ENCODE measurements around the gene SLC24A3. TPM values are rescaled to one million over a fixed set of nuclear protein-coding genes. Genes with fewer than 3 reads are reported as not detected.
A peak's percentile ranks its signal among the peaks of the same experiment; 100 is the strongest.

Gene SLC24A3
- total RNA-seq, 1 donor from 2014 or later, result 0.11 TPM

GRCh38 chr20:19758133-19758500 is 545.7 kb downstream of the SLC24A3 start, which contains the start of gene RIN2:
Gene RIN2, plus strand, starts transcription at chr20:19758258. Its CDS starts 131,344 bp downstream, at chr20:19889602.
- Mint-ChIP-seq H3K4me3 (ENCODE audit: unreplicated experiment) (peak within 1 kb of the TSS; percentile 91), H3K4me1 (ENCODE audit: unreplicated experiment) (peaks cover 48% of the 10 kb centered on the region), H3K27ac (ENCODE audit: unreplicated experiment) (peak within 1 kb of the TSS; percentile 97), H3K27me3 (ENCODE audit: unreplicated experiment) (no peaks in the 10 kb centered on the region), H3K36me3 (ENCODE audit: unreplicated experiment) (peaks cover 8% of the 10 kb centered on the region), H3K9me3 (ENCODE audit: unreplicated experiment) (no peaks in the 10 kb centered on the region)
- TF ChIP-seq CTCF (IDR thresholded peaks at IDR 0.05), result no peak
- peak; percentile 86 for DNase-seq (ENCODE audit: extremely low spot score, unreplicated experiment)

GRCh38 chr20:19758501-19759331 is 546.3 kb downstream of the SLC24A3 start:
- peaks cover 8% of the 10 kb centered on the region for H3K36me3 Mint-ChIP-seq (ENCODE audit: unreplicated experiment)
- TF ChIP-seq CTCF (IDR thresholded peaks at IDR 0.05), result no peak
- no peak for DNase-seq (ENCODE audit: extremely low spot score, unreplicated experiment)
- no peaks in the 10 kb centered on the region for H3K27me3 Mint-ChIP-seq (ENCODE audit: unreplicated experiment)
- no peaks in the 10 kb centered on the region for H3K9me3 Mint-ChIP-seq (ENCODE audit: unreplicated experiment)
- H3K4me3 Mint-ChIP-seq (ENCODE audit: unreplicated experiment), result peak overlapping the region; percentile 91
- H3K27ac Mint-ChIP-seq (ENCODE audit: unreplicated experiment), result peak overlapping the region; percentile 62
- peaks cover 50% of the 10 kb centered on the region for H3K4me1 Mint-ChIP-seq (ENCODE audit: unreplicated experiment)

- no peaks in the 10 kb centered on the region for H3K27me3 Mint-ChIP-seq (ENCODE audit: unreplicated experiment)
- TF ChIP-seq CTCF (IDR thresholded peaks at IDR 0.05), result no peak
- H3K27ac Mint-ChIP-seq (ENCODE audit: unreplicated experiment), result no peak overlapping the region
- H3K4me3 Mint-ChIP-seq (ENCODE audit: unreplicated experiment), result no peak overlapping the region
- no peak for DNase-seq (ENCODE audit: extremely low spot score, unreplicated experiment)
- peaks cover 52% of the 10 kb centered on the region for H3K4me1 Mint-ChIP-seq (ENCODE audit: unreplicated experiment)
- H3K36me3 Mint-ChIP-seq (ENCODE audit: unreplicated experiment), result peaks cover 8% of the 10 kb centered on the region
- no peaks in the 10 kb centered on the region for H3K9me3 Mint-ChIP-seq (ENCODE audit: unreplicated experiment)
Measured at GRCh38 chr20:19760371-19760721, 547.9 kb downstream of the SLC24A3 start.

- no peak overlapping the region for H3K27ac Mint-ChIP-seq (ENCODE audit: unreplicated experiment)
- H3K9me3 Mint-ChIP-seq (ENCODE audit: unreplicated experiment), result no peaks in the 10 kb centered on the region
- H3K36me3 Mint-ChIP-seq (ENCODE audit: unreplicated experiment), result peaks cover 10% of the 10 kb centered on the region
- H3K4me3 Mint-ChIP-seq (ENCODE audit: unreplicated experiment), result no peak overlapping the region
- peaks cover 51% of the 10 kb centered on the region for H3K4me1 Mint-ChIP-seq (ENCODE audit: unreplicated experiment)
- no peaks in the 10 kb centered on the region for H3K27me3 Mint-ChIP-seq (ENCODE audit: unreplicated experiment)
- no peak for TF ChIP-seq CTCF (IDR thresholded peaks at IDR 0.05)
- DNase-seq (ENCODE audit: extremely low spot score, unreplicated experiment), result no peak
Measured at GRCh38 chr20:19761326-19761725, 548.9 kb downstream of the SLC24A3 start.

- no peak for DNase-seq (ENCODE audit: extremely low spot score, unreplicated experiment)
- H3K27ac Mint-ChIP-seq (ENCODE audit: unreplicated experiment), result no peak overlapping the region
- no peak for TF ChIP-seq CTCF (IDR thresholded peaks at IDR 0.05)
- H3K27me3 Mint-ChIP-seq (ENCODE audit: unreplicated experiment), result no peaks in the 10 kb centered on the region
- H3K9me3 Mint-ChIP-seq (ENCODE audit: unreplicated experiment), result no peaks in the 10 kb centered on the region
- peaks cover 48% of the 10 kb centered on the region for H3K4me1 Mint-ChIP-seq (ENCODE audit: unreplicated experiment)
- H3K4me3 Mint-ChIP-seq (ENCODE audit: unreplicated experiment), result no peak overlapping the region
- peaks cover 11% of the 10 kb centered on the region for H3K36me3 Mint-ChIP-seq (ENCODE audit: unreplicated experiment)
Measured at GRCh38 chr20:19761841-19762240, 549.4 kb downstream of the SLC24A3 start.
